Measurements from ENCODE around the gene POLR3A.

- TF ChIP-seq, protein P1, sequence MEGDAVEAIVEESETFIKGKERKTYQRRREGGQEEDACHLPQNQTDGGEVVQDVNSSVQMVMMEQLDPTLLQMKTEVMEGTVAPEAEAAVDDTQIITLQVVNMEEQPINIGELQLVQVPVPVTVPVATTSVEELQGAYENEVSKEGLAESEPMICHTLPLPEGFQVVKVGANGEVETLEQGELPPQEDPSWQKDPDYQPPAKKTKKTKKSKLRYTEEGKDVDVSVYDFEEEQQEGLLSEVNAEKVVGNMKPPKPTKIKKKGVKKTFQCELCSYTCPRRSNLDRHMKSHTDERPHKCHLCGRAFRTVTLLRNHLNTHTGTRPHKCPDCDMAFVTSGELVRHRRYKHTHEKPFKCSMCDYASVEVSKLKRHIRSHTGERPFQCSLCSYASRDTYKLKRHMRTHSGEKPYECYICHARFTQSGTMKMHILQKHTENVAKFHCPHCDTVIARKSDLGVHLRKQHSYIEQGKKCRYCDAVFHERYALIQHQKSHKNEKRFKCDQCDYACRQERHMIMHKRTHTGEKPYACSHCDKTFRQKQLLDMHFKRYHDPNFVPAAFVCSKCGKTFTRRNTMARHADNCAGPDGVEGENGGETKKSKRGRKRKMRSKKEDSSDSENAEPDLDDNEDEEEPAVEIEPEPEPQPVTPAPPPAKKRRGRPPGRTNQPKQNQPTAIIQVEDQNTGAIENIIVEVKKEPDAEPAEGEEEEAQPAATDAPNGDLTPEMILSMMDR (IDR thresholded peaks at IDR 0.05): no peak
- TF ChIP-seq POLR2A (IDR thresholded peaks at IDR 0.05): no peak
Measured at GRCh38 chr10:77989081-77989724, 40.1 kb downstream of the POLR3A start.

Measured in right lobe of liver (tissue), 4 donors.